ENCODE measurements around the gene RAC2.

RAC2 gene

GRCh38 chr22:37176464-37177061, 67.5 kb downstream of the RAC2 start:
- TF ChIP-seq ZFX (IDR thresholded peaks at IDR 0.05) = no peak
- TF ChIP-seq CTCF (conservative IDR thresholded peaks at IDR 0.05) = no peak
- no peak overlapping the region for H3K27ac ChIP-seq

- TF ChIP-seq CTCF (conservative IDR thresholded peaks at IDR 0.05) (no peak), ZFX (IDR thresholded peaks at IDR 0.05) (no peak)
- no peak overlapping the region for H3K27ac ChIP-seq
These were observed 68.4 kb downstream of the RAC2 start for GRCh38 chr22:37175414-37176281.

All from C4-2B (cell line).